Gastroesophageal sphincter (tissue), 3 donors: ENCODE data around the gene CYRIA.

Experiments used
- CTCF ChIP-seq, 4 experiments: fragments of 200-600 bp in 2 of 4; fragments of 450-650 bp in 2 of 4; sonication (generic) in 1 of 4; IDR thresholded peaks; one replicate each; pipeline ENCODE4 v1.5.1; 2017 to 2019; ENCODE audit warnings: antibody characterized with exemption in 4 of 4, mild to moderate bottlenecking in 2 of 4, moderate library complexity in 2 of 4
- POLR2A ChIP-seq, 2 donors: fragments of 450-650 bp; IDR thresholded peaks; one replicate each; pipeline ENCODE4 v1.6.1; 2017; ENCODE audit warnings: antibody characterized with exemption in 2 of 2, mild to moderate bottlenecking in 2 of 2, moderate library complexity in 1 of 2

DNA sequence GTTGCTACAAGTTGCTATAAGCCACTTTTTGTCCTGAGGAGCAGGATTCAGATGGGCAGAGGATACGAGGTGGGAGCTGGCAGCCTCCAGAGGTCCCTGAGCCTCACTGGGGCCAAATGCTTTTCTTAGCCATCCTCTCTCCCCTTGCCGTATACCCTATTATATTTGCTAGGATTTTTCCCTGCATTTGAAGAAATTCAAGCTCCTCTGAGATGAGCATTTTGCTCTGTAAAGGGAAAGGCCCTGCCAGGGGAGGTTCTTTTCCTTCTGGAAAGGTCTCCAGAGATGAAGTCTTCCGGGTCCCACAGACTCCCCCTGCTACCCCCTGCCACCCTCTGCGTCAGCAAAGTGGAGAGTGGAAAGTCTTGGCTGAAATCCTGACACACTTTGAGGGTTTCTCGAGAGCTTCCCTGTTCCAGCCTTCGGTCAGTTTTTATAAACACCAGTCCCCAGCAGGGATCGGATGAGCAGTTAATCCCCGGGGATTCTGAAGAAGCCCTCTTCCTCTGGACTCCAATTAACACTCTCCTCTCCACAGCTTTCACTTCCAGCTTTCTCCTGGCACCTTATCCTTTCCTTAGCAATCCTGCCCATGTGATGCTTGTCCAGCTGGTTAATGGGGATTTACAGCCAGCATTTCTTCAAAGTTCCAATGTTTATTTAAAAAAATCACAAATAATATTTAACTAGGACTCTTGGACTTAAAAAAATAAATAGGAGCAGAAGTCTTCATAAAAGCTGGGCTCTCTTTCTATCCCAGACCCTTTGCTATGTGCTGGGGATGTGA is 13.1 kb downstream of the CYRIA start:
- no peak for TF ChIP-seq POLR2A (IDR thresholded peaks at IDR 0.05)
- TF ChIP-seq CTCF (IDR thresholded peaks at IDR 0.05): no peak
